Measurements from ENCODE around the gene VPS13D.

DNA sequence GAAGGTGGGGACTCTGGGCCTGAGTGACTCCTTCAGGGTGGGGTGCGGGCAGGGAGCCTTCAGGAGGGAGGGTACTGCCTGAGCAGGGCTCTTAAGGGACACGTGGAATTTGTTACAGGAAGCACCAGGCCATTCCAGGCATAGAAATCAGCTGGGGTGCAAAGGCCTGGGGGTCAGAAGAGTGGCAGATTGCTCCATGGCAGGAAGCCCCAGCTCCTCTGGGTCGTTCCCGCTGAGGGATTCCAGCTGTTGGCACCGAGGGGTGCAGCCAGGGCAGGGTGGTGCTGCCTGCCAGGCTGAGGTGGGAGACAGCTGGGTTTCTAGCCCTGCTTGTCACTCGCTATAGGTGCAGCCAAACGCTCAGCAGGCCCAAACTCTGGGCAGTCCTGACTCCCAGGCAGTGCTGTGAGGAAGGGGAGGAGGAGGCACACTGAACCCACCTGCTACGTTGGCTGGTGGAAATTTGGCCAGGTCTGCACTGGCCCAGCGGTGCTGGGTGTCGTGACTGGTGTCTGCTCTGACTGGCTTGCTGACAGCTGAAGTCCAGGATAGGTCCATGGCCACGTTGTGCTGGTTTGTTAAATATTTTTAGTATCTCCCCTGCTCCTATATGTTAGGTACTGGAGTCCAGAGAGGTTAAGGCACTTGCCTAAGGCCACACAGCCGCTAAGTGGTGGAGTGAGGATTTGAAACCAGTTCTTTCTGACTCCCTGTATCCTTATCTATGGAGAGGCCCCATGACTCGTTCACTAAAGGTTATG, 43.7 kb upstream of the VPS13D start:
- no peak for TF ChIP-seq EGR1 (IDR thresholded peaks at IDR 0.05; ENCODE audit: low read depth in 2 of 2)
- TF ChIP-seq RAD21 (IDR thresholded peaks at IDR 0.05): no peak
- TF ChIP-seq MAX (IDR thresholded peaks at IDR 0.05): peak; percentile 15
- TF ChIP-seq, protein P1, sequence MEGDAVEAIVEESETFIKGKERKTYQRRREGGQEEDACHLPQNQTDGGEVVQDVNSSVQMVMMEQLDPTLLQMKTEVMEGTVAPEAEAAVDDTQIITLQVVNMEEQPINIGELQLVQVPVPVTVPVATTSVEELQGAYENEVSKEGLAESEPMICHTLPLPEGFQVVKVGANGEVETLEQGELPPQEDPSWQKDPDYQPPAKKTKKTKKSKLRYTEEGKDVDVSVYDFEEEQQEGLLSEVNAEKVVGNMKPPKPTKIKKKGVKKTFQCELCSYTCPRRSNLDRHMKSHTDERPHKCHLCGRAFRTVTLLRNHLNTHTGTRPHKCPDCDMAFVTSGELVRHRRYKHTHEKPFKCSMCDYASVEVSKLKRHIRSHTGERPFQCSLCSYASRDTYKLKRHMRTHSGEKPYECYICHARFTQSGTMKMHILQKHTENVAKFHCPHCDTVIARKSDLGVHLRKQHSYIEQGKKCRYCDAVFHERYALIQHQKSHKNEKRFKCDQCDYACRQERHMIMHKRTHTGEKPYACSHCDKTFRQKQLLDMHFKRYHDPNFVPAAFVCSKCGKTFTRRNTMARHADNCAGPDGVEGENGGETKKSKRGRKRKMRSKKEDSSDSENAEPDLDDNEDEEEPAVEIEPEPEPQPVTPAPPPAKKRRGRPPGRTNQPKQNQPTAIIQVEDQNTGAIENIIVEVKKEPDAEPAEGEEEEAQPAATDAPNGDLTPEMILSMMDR (IDR thresholded peaks at IDR 0.05; ENCODE audit: low read depth, low read length, missing input control): no peak
- no peak for TF ChIP-seq GABPA (IDR thresholded peaks at IDR 0.05 in 1 of 2, conservative IDR thresholded peaks at IDR 0.05 in 1 of 2)
- no peak for TF ChIP-seq TAF1 (conservative IDR thresholded peaks at IDR 0.05)
- TF ChIP-seq YY1 (IDR thresholded peaks at IDR 0.05): peak; percentile 17
- TF ChIP-seq RXRA (IDR thresholded peaks at IDR 0.05): peak in 1 of 2 donors; percentile 78
- TF ChIP-seq HNF4G (IDR thresholded peaks at IDR 0.05): no peak
- TF ChIP-seq SP1 (IDR thresholded peaks at IDR 0.05): no peak
- no peak for TF ChIP-seq ATF3 (IDR thresholded peaks at IDR 0.05)
- TF ChIP-seq ZBTB33 (IDR thresholded peaks at IDR 0.05): no peak
- TF ChIP-seq HNF4A (conservative IDR thresholded peaks at IDR 0.05): peak in 1 of 2 donors; percentile 52

All from liver (tissue), 3 donors.